ENCODE measurements around the gene PCDH18. TPM values are rescaled to one million over a fixed set of nuclear protein-coding genes. Genes with fewer than 3 reads are reported as not detected.

Gene PCDH18
- total and polyA plus RNA-seq, 2 experiments from 2014 or later, result 19.5 to 68.1 TPM

- H3K27ac Mint-ChIP-seq, result no peak overlapping the region
- Histone ChIP-seq H3F3A (replicated peaks; ENCODE audit: low read depth) (no peaks in the 10 kb centered on the region), H3K4me2 (no peak overlapping the region), H3K79me2 (replicated peaks; ENCODE audit: insufficient read depth) (no peaks in the 10 kb centered on the region), H3K27me3 (ENCODE audit: insufficient read depth) (no peaks in the 10 kb centered on the region), H4K20me1 (replicated peaks; ENCODE audit: insufficient read depth) (no peaks in the 10 kb centered on the region), H2AFZ (no peak overlapping the region), H3K4me3 (no peak overlapping the region), H3K9me2 (ENCODE audit: insufficient read depth) (no peaks in the 10 kb centered on the region), H3K36me3 (ENCODE audit: insufficient read depth) (no peaks in the 10 kb centered on the region), H3K27ac (ENCODE audit: low read depth) (no peak overlapping the region), H3K4me1 (ENCODE audit: insufficient read depth) (no peaks in the 10 kb centered on the region)
- no peak overlapping the region for H3K4me3 Mint-ChIP-seq
- ATAC-seq (no peak), DNase-seq (ENCODE audit: low spot score) (no peak)
- no peaks in the 10 kb centered on the region for H3K27me3 Mint-ChIP-seq (ENCODE audit: insufficient read depth, low read depth, poor library complexity)
- no peaks in the 10 kb centered on the region for H3K36me3 Mint-ChIP-seq (ENCODE audit: low read depth)
- H3K9me3 Mint-ChIP-seq, result no peaks in the 10 kb centered on the region
- no peaks in the 10 kb centered on the region for H3K4me1 Mint-ChIP-seq
- TF ChIP-seq JUNB (IDR thresholded peaks at IDR 0.05; ENCODE audit: unreplicated experiment), result no peak
Measured at GRCh38 chr4:137559801-137560200, 27.5 kb upstream of the PCDH18 start.

- no peak for DNase-seq (ENCODE audit: low spot score)
- no peaks in the 10 kb centered on the region for H3K4me1 Mint-ChIP-seq
- no peaks in the 10 kb centered on the region for H3K36me3 Mint-ChIP-seq (ENCODE audit: low read depth)
Measured at GRCh38 chr4:137558951-137559350, 26.7 kb upstream of the PCDH18 start.

More at GRCh38 chr4:137558951-137559350, 26.7 kb upstream of the PCDH18 start:
- Histone ChIP-seq H3F3A (replicated peaks; ENCODE audit: low read depth) (no peaks in the 10 kb centered on the region), H3K4me3 (no peak overlapping the region), H3K36me3 (ENCODE audit: insufficient read depth) (no peaks in the 10 kb centered on the region), H2AFZ (no peak overlapping the region), H3K4me2 (no peak overlapping the region), H3K4me1 (ENCODE audit: insufficient read depth) (no peaks in the 10 kb centered on the region), H3K79me2 (replicated peaks; ENCODE audit: insufficient read depth) (no peaks in the 10 kb centered on the region), H4K20me1 (replicated peaks; ENCODE audit: insufficient read depth) (no peaks in the 10 kb centered on the region), H3K27me3 (ENCODE audit: insufficient read depth) (no peaks in the 10 kb centered on the region), H3K9me2 (ENCODE audit: insufficient read depth) (no peaks in the 10 kb centered on the region), H3K27ac (ENCODE audit: low read depth) (no peak overlapping the region)
- Mint-ChIP-seq H3K27me3 (ENCODE audit: insufficient read depth, low read depth, poor library complexity) (no peaks in the 10 kb centered on the region), H3K27ac (no peak overlapping the region), H3K4me3 (no peak overlapping the region), H3K9me3 (no peaks in the 10 kb centered on the region)
- no peak for ATAC-seq
- TF ChIP-seq CTCF (conservative IDR thresholded peaks at IDR 0.05; ENCODE audit: low read depth in 2 of 2) (no peak), ETS1 (IDR thresholded peaks at IDR 0.05) (no peak), ZNF114 (CRISPR knock-in tag; IDR thresholded peaks at IDR 0.05) (no peak), POLR2AphosphoS5 (IDR thresholded peaks at IDR 0.05; ENCODE audit: low read depth) (no peak), EZH2phosphoT487 (IDR thresholded peaks at IDR 0.05; ENCODE audit: unreplicated experiment) (no peak), STAT1 (IDR thresholded peaks at IDR 0.05; ENCODE audit: unreplicated experiment) (no peak), JUNB (IDR thresholded peaks at IDR 0.05; ENCODE audit: unreplicated experiment) (no peak), NANOG (IDR thresholded peaks at IDR 0.05; ENCODE audit: borderline replicate concordance) (no peak), ZNF331 (CRISPR knock-in tag; IDR thresholded peaks at IDR 0.05; ENCODE audit: low read depth) (no peak)
